Measurements from ENCODE around the gene ARMC12. TPM values are rescaled to one million over a fixed set of nuclear protein-coding genes. Genes with fewer than 3 reads are reported as not detected.

Gene ARMC12
- total RNA-seq, 4 donors from 2014 or later, result 6.2 TPM; not detected in 3

DNA sequence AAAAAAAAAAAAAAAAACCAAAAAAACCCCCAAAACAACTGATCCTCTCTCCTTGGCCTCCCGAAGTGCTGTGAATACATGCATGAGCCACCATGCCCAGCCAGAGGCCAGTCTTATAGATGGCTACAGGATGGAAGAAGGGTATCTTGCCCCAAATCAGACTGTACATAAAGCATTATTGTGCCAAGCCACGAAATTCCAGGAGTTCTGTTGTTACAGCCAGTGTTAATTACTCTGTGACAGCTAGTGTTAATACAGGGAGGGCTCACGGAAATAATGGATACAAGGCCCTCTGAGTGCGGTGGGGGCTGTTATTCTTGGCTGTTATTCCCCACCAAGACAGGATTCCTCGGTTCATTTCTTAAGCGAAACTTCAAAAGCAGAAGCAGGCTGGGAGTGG is 38.2 kb downstream of the ARMC12 start:
- Histone ChIP-seq H3K36me3 (no peaks in the 10 kb centered on the region), H3K9me3 (no peaks in the 10 kb centered on the region), H3K27ac (no peak overlapping the region), H3K4me3 (no peak overlapping the region), H3K27me3 (peaks cover 20 to 31% (median 27%) of the 10 kb centered on the region in 3 donors), H3K4me1 (peaks cover 0 to 6% of the 10 kb centered on the region in 2 donors)
- ATAC-seq, result no peak
- in situ Hi-C loops (cut with MboI; ENCODE audit: low sequenced_read_pairs in 4 of 4) (no loop called here), intact Hi-C loops (cut with DNase I; ENCODE audit: low total_unique reads) (no loop called here)
- TF ChIP-seq, protein P1, sequence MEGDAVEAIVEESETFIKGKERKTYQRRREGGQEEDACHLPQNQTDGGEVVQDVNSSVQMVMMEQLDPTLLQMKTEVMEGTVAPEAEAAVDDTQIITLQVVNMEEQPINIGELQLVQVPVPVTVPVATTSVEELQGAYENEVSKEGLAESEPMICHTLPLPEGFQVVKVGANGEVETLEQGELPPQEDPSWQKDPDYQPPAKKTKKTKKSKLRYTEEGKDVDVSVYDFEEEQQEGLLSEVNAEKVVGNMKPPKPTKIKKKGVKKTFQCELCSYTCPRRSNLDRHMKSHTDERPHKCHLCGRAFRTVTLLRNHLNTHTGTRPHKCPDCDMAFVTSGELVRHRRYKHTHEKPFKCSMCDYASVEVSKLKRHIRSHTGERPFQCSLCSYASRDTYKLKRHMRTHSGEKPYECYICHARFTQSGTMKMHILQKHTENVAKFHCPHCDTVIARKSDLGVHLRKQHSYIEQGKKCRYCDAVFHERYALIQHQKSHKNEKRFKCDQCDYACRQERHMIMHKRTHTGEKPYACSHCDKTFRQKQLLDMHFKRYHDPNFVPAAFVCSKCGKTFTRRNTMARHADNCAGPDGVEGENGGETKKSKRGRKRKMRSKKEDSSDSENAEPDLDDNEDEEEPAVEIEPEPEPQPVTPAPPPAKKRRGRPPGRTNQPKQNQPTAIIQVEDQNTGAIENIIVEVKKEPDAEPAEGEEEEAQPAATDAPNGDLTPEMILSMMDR (IDR thresholded peaks at IDR 0.05 in 4 of 5, conservative IDR thresholded peaks at IDR 0.05 in 1 of 5), result no peak
- no peak for TF ChIP-seq POLR2A (IDR thresholded peaks at IDR 0.05)
- DNase-seq, result no peak

DNA sequence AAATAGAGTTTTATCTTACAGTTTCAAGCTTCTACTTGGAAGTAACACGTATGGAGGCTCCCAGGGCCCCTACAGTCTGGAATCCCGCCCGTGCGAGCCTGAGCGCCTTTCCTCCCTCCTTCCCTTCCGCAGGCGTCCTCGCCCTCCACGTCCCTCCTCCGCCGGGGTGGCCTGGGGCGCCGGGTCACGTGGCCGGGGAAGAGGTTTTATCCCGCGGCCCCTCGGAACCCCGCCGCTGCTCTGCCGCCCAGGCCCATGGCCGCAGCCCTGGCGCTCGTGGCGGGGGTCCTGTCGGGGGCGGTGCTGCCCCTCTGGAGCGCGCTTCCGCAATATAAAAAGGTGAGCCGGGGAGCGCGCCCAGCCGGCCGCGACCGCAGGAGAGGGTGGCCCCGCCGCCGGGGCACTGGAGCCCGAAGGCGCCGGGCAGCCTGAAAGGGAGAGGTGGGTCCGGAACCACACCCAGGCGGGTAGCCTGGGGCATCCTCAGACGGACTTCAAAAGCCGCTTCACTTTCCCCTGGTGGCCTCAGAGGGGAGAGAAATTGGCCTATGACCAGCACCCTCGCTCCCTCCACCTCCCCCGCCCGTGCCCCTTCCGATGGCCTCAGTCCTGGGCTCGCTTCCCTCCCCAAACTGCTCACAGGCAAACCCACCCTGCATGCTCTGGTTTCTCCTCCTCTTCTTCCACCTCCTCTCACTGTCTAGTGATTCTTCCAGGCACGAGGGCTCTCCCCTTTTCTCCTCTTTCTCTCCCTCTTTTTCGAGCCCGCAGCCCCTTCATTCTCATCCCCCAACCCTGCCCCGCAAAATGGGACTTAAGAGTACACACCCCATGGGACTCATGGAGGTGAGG is 39.8 kb downstream of the ARMC12 start, which contains the start of gene CLPSL2:
CLPSL2 (plus strand) TSS at position 235 of the 852 bp plus-strand sequence; CDS start at position 256, 21 bp downstream.
- intact Hi-C loops (cut with DNase I; ENCODE audit: low total_unique reads) (no loop called here), in situ Hi-C loops (cut with MboI; ENCODE audit: low sequenced_read_pairs in 4 of 4) (no loop called here)
- H3K27me3 ChIP-seq, result peaks cover 27 to 35% (median 31%) of the 10 kb centered on the region in 3 donors
- ATAC-seq (no peak), DNase-seq (no peak)
- H3K4me1 ChIP-seq, result peaks cover 0 to 6% of the 10 kb centered on the region in 2 donors
- H3K4me3 ChIP-seq, result peak within 1 kb of the TSS; percentile 27 to 54 (median 40)
- TF ChIP-seq, protein P1 (IDR thresholded peaks at IDR 0.05 in 4 of 5, conservative IDR thresholded peaks at IDR 0.05 in 1 of 5), result no peak
- TF ChIP-seq POLR2A (IDR thresholded peaks at IDR 0.05), result no peak
- no peak within 1 kb of the TSS for H3K27ac ChIP-seq
- H3K36me3 ChIP-seq, result no peaks in the 10 kb centered on the region
- H3K9me3 ChIP-seq, result no peaks in the 10 kb centered on the region

GRCh38 chr6:35777356-35778102 is 40.7 kb downstream of the ARMC12 start:
- no peak for DNase-seq
- in situ Hi-C loops (cut with MboI; ENCODE audit: low sequenced_read_pairs in 4 of 4), result no loop called here
- Histone ChIP-seq H3K27ac (no peak overlapping the region), H3K9me3 (no peaks in the 10 kb centered on the region), H3K36me3 (no peaks in the 10 kb centered on the region), H3K4me1 (peaks cover 0 to 6% of the 10 kb centered on the region in 2 donors), H3K27me3 (peaks cover 27 to 35% (median 31%) of the 10 kb centered on the region in 3 donors), H3K4me3 (no peak overlapping the region)
- no peak for ATAC-seq
- intact Hi-C loops (cut with DNase I; ENCODE audit: low total_unique reads), result no loop called here
- no peak for TF ChIP-seq POLR2A (IDR thresholded peaks at IDR 0.05)
- TF ChIP-seq, protein P1 (IDR thresholded peaks at IDR 0.05 in 4 of 5, conservative IDR thresholded peaks at IDR 0.05 in 1 of 5), result no peak

GRCh38 chr6:35778437-35778836 is 41.6 kb downstream of the ARMC12 start:
- peaks cover 0 to 6% of the 10 kb centered on the region in 2 donors for H3K4me1 ChIP-seq
- peaks cover 27 to 35% (median 31%) of the 10 kb centered on the region in 3 donors for H3K27me3 ChIP-seq
- no peaks in the 10 kb centered on the region for H3K9me3 ChIP-seq
- DNase-seq (no peak), ATAC-seq (no peak)
- intact Hi-C loops (cut with DNase I; ENCODE audit: low total_unique reads), result no loop called here
- no peaks in the 10 kb centered on the region for H3K36me3 ChIP-seq
- in situ Hi-C loops (cut with MboI; ENCODE audit: low sequenced_read_pairs in 4 of 4), result no loop called here
- no peak for TF ChIP-seq POLR2A (IDR thresholded peaks at IDR 0.05)
- TF ChIP-seq, protein P1 (IDR thresholded peaks at IDR 0.05 in 4 of 5, conservative IDR thresholded peaks at IDR 0.05 in 1 of 5), result no peak
- H3K4me3 ChIP-seq, result no peak overlapping the region
- no peak overlapping the region for H3K27ac ChIP-seq

All from gastrocnemius medialis (tissue), 4 donors.